GM23338 (cell line): ENCODE measurements around the gene CHTF8. TPM values are rescaled to one million over a fixed set of nuclear protein-coding genes. Genes with fewer than 3 reads are reported as not detected.

Experiments
- ATAC-seq: fragments of 200-7000 bp; cut with Tn5 transposase; 3 replicates; pipeline ENCODE4 v1.9.1; 2020
- DNase-seq: peaks from one replicate; pipeline ENCODE4 v3.0.0-alpha.2; 2015; ENCODE audit warnings: low spot score
- H2AFZ ChIP-seq: fragments of 200-600 bp; sonication (generic); 2 replicates; pipeline ENCODE4 v1.8.0; 2016; ENCODE audit warnings: antibody characterized with exemption, mild to moderate bottlenecking, moderate library complexity
- H3F3A ChIP-seq: fragments of 200-600 bp; sonication (generic); replicated peaks from 2 replicates; pipeline ENCODE4 v1.8.0; 2017; ENCODE audit warnings: antibody characterized with exemption, mixed run types, low read depth
- H3K27ac ChIP-seq: fragments of 200-600 bp; sonication (generic); 2 replicates; pipeline ENCODE4 v1.6.1; 2016; ENCODE audit warnings: low read depth
- H3K27me3 ChIP-seq: fragments of 200-600 bp; sonication (generic); 2 replicates; pipeline ENCODE4 v1.8.0; 2016; ENCODE audit warnings: mild to moderate bottlenecking, mixed run types, moderate library complexity; ENCODE audit not compliant: insufficient read depth
- H3K36me3 ChIP-seq: fragments of 200-600 bp; sonication (generic); 2 replicates; pipeline ENCODE4 v1.8.0; 2016; ENCODE audit warnings: mild to moderate bottlenecking; ENCODE audit not compliant: insufficient read depth
- H3K4me1 ChIP-seq: fragments of 200-600 bp; sonication (generic); 2 replicates; pipeline ENCODE4 v1.8.0; 2016; ENCODE audit warnings: mild to moderate bottlenecking, moderate library complexity; ENCODE audit not compliant: insufficient read depth
- H3K4me2 ChIP-seq: fragments of 200-600 bp; sonication (generic); 2 replicates; pipeline ENCODE4 v1.7.1; 2017; ENCODE audit warnings: mixed run types
- H3K4me3 ChIP-seq: fragments of 200-600 bp; sonication (generic); 2 replicates; pipeline ENCODE4 v1.6.1; 2016; ENCODE audit warnings: mixed run types
- H3K79me2 ChIP-seq: fragments of 200-600 bp; sonication (generic); replicated peaks from 2 replicates; pipeline ENCODE4 v1.8.0; 2017; ENCODE audit warnings: mild to moderate bottlenecking; ENCODE audit not compliant: insufficient read depth
- H3K9me2 ChIP-seq: fragments of 200-600 bp; sonication (generic); 2 replicates; pipeline ENCODE4 v1.8.0; 2017; ENCODE audit not compliant: insufficient read depth
- H4K20me1 ChIP-seq: fragments of 200-600 bp; sonication (generic); replicated peaks from 2 replicates; pipeline ENCODE4 v1.8.0; 2017; ENCODE audit warnings: mild to moderate bottlenecking; ENCODE audit not compliant: insufficient read depth
- H3K27ac Mint-ChIP-seq: 2 replicates; pipeline ENCODE4 v1.8.0; 2020; ENCODE audit warnings: inconsistent platforms, mild to moderate bottlenecking, moderate library complexity, mixed read lengths
- H3K27me3 Mint-ChIP-seq: 3 replicates; pipeline ENCODE4 v1.8.0; 2022; ENCODE audit warnings: low read depth, mild to moderate bottlenecking, moderate library complexity, mixed read lengths, inconsistent platforms; ENCODE audit not compliant: insufficient read depth, poor library complexity
- H3K36me3 Mint-ChIP-seq: 3 replicates; pipeline ENCODE4 v1.8.0; 2021; ENCODE audit warnings: low read depth, mild to moderate bottlenecking, inconsistent platforms, moderate library complexity, mixed read lengths
- H3K4me1 Mint-ChIP-seq: 3 replicates; pipeline ENCODE4 v1.8.0; 2020; ENCODE audit warnings: mild to moderate bottlenecking, inconsistent platforms, mixed read lengths
- H3K4me3 Mint-ChIP-seq: 3 replicates; pipeline ENCODE4 v1.8.0; 2021; ENCODE audit warnings: moderate library complexity, mild to moderate bottlenecking, inconsistent platforms, mixed read lengths
- H3K9me3 Mint-ChIP-seq: 3 replicates; pipeline ENCODE4 v1.8.0; 2020; ENCODE audit warnings: moderate library complexity, mild to moderate bottlenecking, inconsistent platforms, mixed read lengths
- CREB1 ChIP-seq: fragments of 250-450 bp; sonication (Bioruptor Pico); IDR thresholded peaks from 2 replicates; pipeline ENCODE4 v1.5.0; 2020; ENCODE audit warnings: low read depth, mild to moderate bottlenecking, moderate library complexity
- CTCF ChIP-seq, 2 experiments: fragments of 200-600 bp in 1 of 2; sonication (generic) in 1 of 2; conservative IDR thresholded peaks; 2 replicates each; pipeline versions ENCODE4 v1.5.1 to v1.6.1; 2016 to 2017; ENCODE audit warnings: antibody characterized with exemption in 2 of 2, low read depth in 2 of 2, mild to moderate bottlenecking in 2 of 2, moderate library complexity in 1 of 2
- ETS1 ChIP-seq: IDR thresholded peaks from 2 replicates; pipeline ENCODE4 v1.6.1; 2016; ENCODE audit warnings: antibody characterized with exemption
- EZH2 ChIP-seq: fragments of 200-600 bp; sonication (generic); IDR thresholded peaks from one replicate; pipeline ENCODE4 v1.8.0; 2017; ENCODE audit warnings: antibody characterized with exemption, mild to moderate bottlenecking, low read depth; ENCODE audit not compliant: unreplicated experiment
- EZH2phosphoT487 ChIP-seq: fragments of 200-600 bp; sonication (generic); IDR thresholded peaks from one replicate; pipeline ENCODE4 v1.8.1; 2018; ENCODE audit warnings: antibody characterized with exemption; ENCODE audit not compliant: unreplicated experiment
- JUNB ChIP-seq: IDR thresholded peaks from one replicate; pipeline ENCODE4 v1.6.1; 2016; ENCODE audit warnings: antibody characterized with exemption; ENCODE audit not compliant: unreplicated experiment
- POLR2AphosphoS5 ChIP-seq: IDR thresholded peaks from 2 replicates; pipeline ENCODE4 v1.6.1; 2016; ENCODE audit warnings: antibody characterized with exemption, low read depth
- REST ChIP-seq: IDR thresholded peaks from one replicate; pipeline ENCODE4 v1.6.1; 2018; ENCODE audit warnings: antibody characterized with exemption; ENCODE audit not compliant: unreplicated experiment
- STAT1 ChIP-seq: IDR thresholded peaks from one replicate; pipeline ENCODE4 v1.6.1; 2016; ENCODE audit warnings: antibody characterized with exemption; ENCODE audit not compliant: unreplicated experiment
- ZNF114 ChIP-seq: fragments of 250-450 bp; sonication (Bioruptor Pico); IDR thresholded peaks from 2 replicates; pipeline ENCODE4 v1.5.0; 2020; ENCODE audit warnings: mild to moderate bottlenecking, moderate library complexity
- ZNF331 ChIP-seq: fragments of 250-450 bp; sonication (Bioruptor Pico); IDR thresholded peaks from 2 replicates; pipeline ENCODE4 v1.5.0; 2020; ENCODE audit warnings: low read depth, mild to moderate bottlenecking, moderate library complexity
- ZNF462 ChIP-seq: fragments of 250-450 bp; sonication (Bioruptor Pico); IDR thresholded peaks from 2 replicates; pipeline ENCODE4 v1.5.0; 2020; ENCODE audit warnings: mild to moderate bottlenecking, moderate library complexity
- polyA plus RNA-seq: library from polyadenylated mRNA; unstranded; fragments of >200 nt; fragmentation: Nextera tagmentation; extraction: Ambion mirVana; gene quantifications from 2 replicates; pipeline ENCODE4 v1.2.1, GENCODE V29; 2016
- total RNA-seq: library from RNA; depleted of rRNA; stranded (reverse); fragments of >200 nt; shearing (Covaris generic); gene quantifications from 2 replicates; pipeline ENCODE4 v1.2.3, GENCODE V29; 2014

Gene CHTF8
- total and polyA plus RNA-seq, 2 experiments from 2014 or later: 24.4 to 155 TPM

GRCh38 chr16:69120096-69120664 lies 12.2 kb downstream of the CHTF8 start:
- no peak for ATAC-seq
- H3K27me3 ChIP-seq: no peaks in the 10 kb centered on the region

More at GRCh38 chr16:69120096-69120664, 12.2 kb downstream of the CHTF8 start:
- no peak for DNase-seq
- Histone ChIP-seq H3F3A (peaks cover 48% of the 10 kb centered on the region), H3K9me2 (no peaks in the 10 kb centered on the region), H4K20me1 (peaks cover 20% of the 10 kb centered on the region), H3K4me2 (no peak overlapping the region), H2AFZ (no peak overlapping the region), H3K4me1 (no peaks in the 10 kb centered on the region), H3K79me2 (peaks cover 16% of the 10 kb centered on the region), H3K36me3 (peaks cover 36% of the 10 kb centered on the region), H3K4me3 (no peak overlapping the region), H3K27ac (no peak overlapping the region)
- Mint-ChIP-seq H3K27ac (no peak overlapping the region), H3K4me3 (no peak overlapping the region), H3K9me3 (peaks cover 3% of the 10 kb centered on the region; the same call in 1 of the 3 replicates), H3K4me1 (no peaks in the 10 kb centered on the region; the same call in 2 of the 3 replicates), H3K27me3 (peaks cover 3% of the 10 kb centered on the region), H3K36me3 (peaks cover 75% of the 10 kb centered on the region)
- TF ChIP-seq ZNF462: no peak
- TF ChIP-seq EZH2phosphoT487: no peak
- TF ChIP-seq JUNB: no peak
- no peak for TF ChIP-seq STAT1
- TF ChIP-seq CTCF (conservative IDR thresholded peaks at IDR 0.05; ENCODE audit: low read depth in 2 of 2): no peak
- TF ChIP-seq ZNF331 (CRISPR knock-in tag): no peak
- no peak for TF ChIP-seq ETS1
- TF ChIP-seq EZH2: no peak
- TF ChIP-seq ZNF114 (CRISPR knock-in tag): no peak
- no peak for TF ChIP-seq REST
- TF ChIP-seq POLR2AphosphoS5: no peak
- no peak for TF ChIP-seq CREB1
